Measurements from ENCODE around the gene BATF. TPM values are rescaled to one million over a fixed set of nuclear protein-coding genes. Genes with fewer than 3 reads are reported as not detected.

Gene BATF
- total RNA-seq, 1 donor = not detected

DNA sequence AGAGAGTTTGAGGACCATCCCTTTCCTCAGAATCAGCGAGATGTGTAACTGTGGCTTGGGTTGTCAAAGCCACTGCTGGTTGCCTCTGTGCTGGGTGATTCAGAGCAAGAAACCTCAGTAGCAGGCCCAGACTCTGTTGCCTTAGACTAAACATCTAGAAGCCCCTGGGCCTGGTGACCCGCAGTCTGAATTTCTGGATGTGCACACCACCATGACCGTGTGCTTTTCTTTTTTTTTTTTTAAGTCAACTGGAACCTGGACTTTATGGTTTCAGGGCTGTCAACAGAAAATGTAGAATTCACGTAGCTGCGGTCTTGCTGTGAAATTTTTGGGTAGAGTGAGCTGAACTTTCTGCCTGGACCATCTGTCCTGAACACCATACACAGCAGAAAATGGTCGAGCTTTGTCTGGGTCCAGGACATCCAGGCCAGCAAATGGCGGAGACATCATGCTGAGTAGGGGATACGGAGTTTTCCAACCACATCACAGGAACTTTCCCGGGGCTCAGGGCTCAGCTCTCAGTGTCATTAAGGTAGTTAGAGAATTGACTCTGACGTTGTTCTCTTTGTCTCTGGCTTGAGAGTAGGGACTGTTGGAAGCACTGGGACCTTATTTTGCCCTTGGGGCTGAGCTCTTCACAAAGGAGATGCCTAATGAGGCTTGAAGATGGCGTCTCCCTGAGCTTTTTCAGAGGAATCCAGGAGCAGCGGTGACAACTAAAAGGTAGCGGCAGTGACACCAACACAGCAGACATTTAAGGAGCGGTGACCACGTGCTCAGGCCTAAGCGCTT lies 23.0 kb upstream of the BATF start:
- no peak for DNase-seq (ENCODE audit: low read depth)
- TF ChIP-seq, protein P1, sequence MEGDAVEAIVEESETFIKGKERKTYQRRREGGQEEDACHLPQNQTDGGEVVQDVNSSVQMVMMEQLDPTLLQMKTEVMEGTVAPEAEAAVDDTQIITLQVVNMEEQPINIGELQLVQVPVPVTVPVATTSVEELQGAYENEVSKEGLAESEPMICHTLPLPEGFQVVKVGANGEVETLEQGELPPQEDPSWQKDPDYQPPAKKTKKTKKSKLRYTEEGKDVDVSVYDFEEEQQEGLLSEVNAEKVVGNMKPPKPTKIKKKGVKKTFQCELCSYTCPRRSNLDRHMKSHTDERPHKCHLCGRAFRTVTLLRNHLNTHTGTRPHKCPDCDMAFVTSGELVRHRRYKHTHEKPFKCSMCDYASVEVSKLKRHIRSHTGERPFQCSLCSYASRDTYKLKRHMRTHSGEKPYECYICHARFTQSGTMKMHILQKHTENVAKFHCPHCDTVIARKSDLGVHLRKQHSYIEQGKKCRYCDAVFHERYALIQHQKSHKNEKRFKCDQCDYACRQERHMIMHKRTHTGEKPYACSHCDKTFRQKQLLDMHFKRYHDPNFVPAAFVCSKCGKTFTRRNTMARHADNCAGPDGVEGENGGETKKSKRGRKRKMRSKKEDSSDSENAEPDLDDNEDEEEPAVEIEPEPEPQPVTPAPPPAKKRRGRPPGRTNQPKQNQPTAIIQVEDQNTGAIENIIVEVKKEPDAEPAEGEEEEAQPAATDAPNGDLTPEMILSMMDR (IDR thresholded peaks at IDR 0.05; ENCODE audit: insufficient read depth, low read length) = no peak
- H3K4me3 ChIP-seq (ENCODE audit: low read depth, low read length) = no peak overlapping the region

DNA sequence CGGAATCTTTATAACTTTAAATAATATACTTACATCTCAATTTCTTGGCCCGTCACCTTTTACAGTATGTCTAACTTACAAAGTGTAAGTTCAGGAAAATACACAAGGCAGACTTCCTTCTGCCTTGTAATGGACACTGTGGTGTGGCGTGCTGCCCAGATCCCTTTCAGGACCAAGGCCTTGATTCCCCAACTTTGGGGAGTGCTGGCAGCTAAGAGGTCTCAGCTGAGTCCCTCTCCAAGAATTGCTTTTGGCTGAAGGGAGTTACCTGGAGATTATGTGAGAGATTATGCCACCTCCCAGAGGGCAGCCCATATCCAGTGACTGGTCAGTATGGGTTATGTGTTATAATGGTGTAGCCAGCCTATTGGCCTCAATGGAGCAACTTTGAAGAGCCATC lies 21.2 kb upstream of the BATF start:
- DNase-seq (ENCODE audit: low read depth) = no peak
- TF ChIP-seq, protein P1 (IDR thresholded peaks at IDR 0.05; ENCODE audit: insufficient read depth, low read length) = no peak
- H3K4me3 ChIP-seq (ENCODE audit: low read depth, low read length) = no peak overlapping the region

DNA sequence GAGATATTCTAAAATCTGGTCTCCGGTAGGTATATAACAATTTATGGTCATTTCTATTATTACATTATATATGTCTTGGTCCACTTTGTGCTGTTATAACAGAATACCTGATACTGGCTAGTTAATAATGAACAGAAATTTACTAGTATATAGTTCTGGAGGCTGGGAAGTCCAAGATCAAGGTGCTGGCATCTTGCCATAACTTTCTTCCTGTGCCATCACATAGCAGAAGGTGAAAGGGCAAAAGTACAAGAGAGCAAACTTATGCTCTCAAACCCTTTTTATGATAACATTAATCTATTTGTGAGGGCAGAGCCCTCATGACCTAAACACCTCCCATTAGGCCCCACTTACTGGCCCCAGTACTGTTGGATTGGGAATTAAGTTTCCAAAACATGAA lies 17.9 kb upstream of the BATF start:
- DNase-seq (ENCODE audit: low read depth) = no peak
- H3K4me3 ChIP-seq (ENCODE audit: low read depth, low read length) = no peak overlapping the region
- TF ChIP-seq, protein P1 (IDR thresholded peaks at IDR 0.05; ENCODE audit: insufficient read depth, low read length) = no peak

DNA sequence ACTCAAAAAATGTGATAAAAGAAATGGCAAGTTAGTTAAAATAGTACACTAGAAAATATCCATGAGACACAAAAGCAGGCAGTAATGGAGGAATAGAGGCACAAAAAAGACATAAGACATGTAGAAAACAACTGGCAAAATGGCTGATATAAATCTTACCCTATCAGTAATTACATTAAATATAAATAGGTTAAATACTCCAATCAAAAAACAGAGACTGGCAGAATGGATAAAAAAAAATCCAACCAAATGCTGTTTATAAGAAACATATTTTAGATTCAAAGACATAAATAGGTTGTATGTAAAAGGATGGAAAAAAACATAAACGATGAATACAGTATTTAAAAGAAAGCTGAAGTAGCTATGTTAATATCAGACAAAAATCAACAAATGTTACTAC lies 15.3 kb upstream of the BATF start:
- DNase-seq (ENCODE audit: low read depth) = no peak
- TF ChIP-seq, protein P1 (IDR thresholded peaks at IDR 0.05; ENCODE audit: insufficient read depth, low read length) = no peak
- H3K4me3 ChIP-seq (ENCODE audit: low read depth, low read length) = no peak overlapping the region

DNA sequence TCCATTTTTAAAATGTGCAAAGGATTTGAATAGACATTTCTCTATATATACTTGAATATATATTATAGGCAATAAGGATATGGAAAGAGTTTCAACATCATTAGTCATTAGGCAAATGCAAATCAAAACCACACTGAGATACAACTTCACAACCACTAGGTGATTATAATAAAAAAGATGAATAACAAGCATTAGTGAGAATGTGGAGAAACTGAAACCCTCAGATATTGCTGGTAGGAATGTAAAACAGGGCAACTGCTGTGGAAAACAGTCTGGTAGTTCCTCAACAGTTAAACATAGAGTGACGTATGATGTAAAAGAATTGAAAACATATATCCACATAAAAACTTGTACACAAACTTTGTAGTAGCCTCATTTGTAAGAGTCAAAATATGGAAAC lies 11.7 kb upstream of the BATF start:
- TF ChIP-seq, protein P1 (IDR thresholded peaks at IDR 0.05; ENCODE audit: insufficient read depth, low read length) = no peak
- no peak overlapping the region for H3K4me3 ChIP-seq (ENCODE audit: low read depth, low read length)
- DNase-seq (ENCODE audit: low read depth) = no peak

DNA sequence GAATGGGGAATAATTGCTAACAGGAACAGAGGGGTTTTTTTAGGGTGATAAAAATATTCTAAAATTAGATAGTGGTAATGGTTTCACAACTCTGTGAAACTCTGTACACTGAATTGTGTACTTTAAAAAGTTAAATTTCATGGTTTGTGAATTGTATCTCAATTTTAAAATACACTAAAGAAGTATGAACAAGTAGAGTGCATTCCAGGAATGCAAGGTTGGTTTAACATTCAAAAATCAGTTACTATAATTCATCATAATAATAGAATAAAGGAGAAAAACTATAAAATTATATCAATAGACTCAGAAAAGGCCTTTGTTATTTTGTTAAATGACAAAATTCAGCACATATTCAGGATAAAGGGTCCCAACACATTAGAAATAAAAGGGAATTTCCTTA lies 11.1 kb upstream of the BATF start:
- TF ChIP-seq, protein P1 (IDR thresholded peaks at IDR 0.05; ENCODE audit: insufficient read depth, low read length) = no peak
- no peak overlapping the region for H3K4me3 ChIP-seq (ENCODE audit: low read depth, low read length)
- no peak for DNase-seq (ENCODE audit: low read depth)
